SK-N-SH treated with all-trans-retinoic acid at 6 μM for 48 hours (cell line): Measurements from ENCODE around the gene TRPV5.

Experiments
- OSR1 ChIP-seq: fragments of 250-450 bp; sonication (Bioruptor Pico); IDR thresholded peaks from 2 replicates; pipeline ENCODE4 v1.8.0; 2022; ENCODE audit warnings: moderate library complexity, mild to moderate bottlenecking, inconsistent platforms
- PATZ1 ChIP-seq: fragments of 250-450 bp; sonication (Bioruptor Pico); IDR thresholded peaks from 2 replicates; pipeline ENCODE4 v1.8.0; 2020; ENCODE audit warnings: mild to moderate bottlenecking, moderate library complexity, borderline replicate concordance
- RARB ChIP-seq: fragments of 250-450 bp; sonication (Bioruptor Pico); IDR thresholded peaks from 2 replicates; pipeline ENCODE4 v1.8.0; 2021; ENCODE audit warnings: mild to moderate bottlenecking, moderate library complexity
- TCF4 ChIP-seq: fragments of 250-450 bp; sonication (Bioruptor Pico); IDR thresholded peaks from 2 replicates; pipeline ENCODE4 v1.8.0; 2021; ENCODE audit warnings: mild to moderate bottlenecking, moderate library complexity, borderline replicate concordance
- ZC3H10 ChIP-seq: fragments of 250-450 bp; sonication (Bioruptor Pico); IDR thresholded peaks from 2 replicates; pipeline ENCODE4 v1.5.1; 2021; ENCODE audit warnings: mild to moderate bottlenecking, moderate library complexity
- ZFP3 ChIP-seq: fragments of 250-450 bp; sonication (Bioruptor Pico); IDR thresholded peaks from 2 replicates; pipeline ENCODE4 v1.5.0; 2020; ENCODE audit warnings: mild to moderate bottlenecking, moderate library complexity
- ZFP30 ChIP-seq: fragments of 450-650 bp; formaldehyde crosslinking; IDR thresholded peaks from 2 replicates; pipeline ENCODE4 v1.5.0; 2022; ENCODE audit warnings: mild to moderate bottlenecking, moderate library complexity

GRCh38 chr7:142887282-142888015 is 46.1 kb downstream of the TRPV5 start:
- TF ChIP-seq ZFP3 (CRISPR knock-in tag) (no peak), TCF4 (CRISPR knock-in tag) (no peak), ZC3H10 (CRISPR knock-in tag) (no peak), OSR1 (CRISPR knock-in tag) (no peak), RARB (CRISPR knock-in tag) (no peak), PATZ1 (no peak), ZFP30 (no peak)
